ENCODE data around the gene TBXA2R. TPM values are rescaled to one million over a fixed set of nuclear protein-coding genes. Genes with fewer than 3 reads are reported as not detected.

Gene TBXA2R
- 4.9 TPM for total RNA-seq
- long read RNA-seq, transcript TBXA2R-201 (3 exons, 2,608 nt) = major isoform, 5 of 10 reads
- long read RNA-seq, partial matches to known transcripts = 2 of 10 reads
- long read RNA-seq, other reads (novel, unspliced or antisense) = 3 of 10 reads

DNA sequence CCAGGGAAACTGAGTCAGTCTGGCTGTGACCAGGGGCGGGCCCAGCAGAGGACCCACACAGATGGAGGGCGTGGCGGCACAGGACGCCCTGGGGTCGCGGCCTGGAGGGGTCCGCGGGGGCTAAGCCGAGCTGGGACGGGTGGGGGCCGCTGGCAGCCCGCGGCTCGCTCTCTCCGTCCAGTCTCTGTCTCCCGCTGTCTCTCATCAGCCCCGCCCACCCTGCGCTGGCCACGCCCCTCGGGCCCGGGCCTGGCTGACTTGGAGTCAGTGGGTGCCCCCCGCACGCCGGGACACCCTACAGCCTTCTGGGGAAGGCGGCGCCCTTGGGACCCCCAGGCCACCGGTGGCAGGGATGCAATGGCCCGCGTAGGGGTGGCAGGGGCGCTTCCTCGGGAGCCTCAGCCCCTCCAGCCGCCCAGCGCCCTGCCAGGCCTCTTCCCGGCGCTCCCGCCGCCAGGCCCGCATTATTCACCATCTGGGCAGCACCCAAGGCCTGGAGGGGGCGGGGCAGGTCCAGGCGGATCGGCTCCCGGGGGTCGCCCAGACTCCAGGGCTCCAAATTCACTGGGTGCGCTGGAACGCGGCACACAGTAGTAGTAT is at the start of gene TBXA2R:
TSS of gene TBXA2R (minus strand) at position 186 of the 600 bp plus-strand sequence. CDS start 6,241 bp downstream, outside the sequence.
- Histone ChIP-seq H3K27ac (peak within 1 kb of the TSS; percentile 79), H3K4me1 (peaks cover 43% of the 10 kb centered on the region), H3K36me3 (peaks cover 14% of the 10 kb centered on the region), H3K9me3 (no peaks in the 10 kb centered on the region), H3K27me3 (ENCODE audit: low read depth) (peaks cover 15% of the 10 kb centered on the region), H3K4me3 (peak within 1 kb of the TSS; percentile 59)
- peak; percentile 75 for DNase-seq
- TF ChIP-seq, protein P1, sequence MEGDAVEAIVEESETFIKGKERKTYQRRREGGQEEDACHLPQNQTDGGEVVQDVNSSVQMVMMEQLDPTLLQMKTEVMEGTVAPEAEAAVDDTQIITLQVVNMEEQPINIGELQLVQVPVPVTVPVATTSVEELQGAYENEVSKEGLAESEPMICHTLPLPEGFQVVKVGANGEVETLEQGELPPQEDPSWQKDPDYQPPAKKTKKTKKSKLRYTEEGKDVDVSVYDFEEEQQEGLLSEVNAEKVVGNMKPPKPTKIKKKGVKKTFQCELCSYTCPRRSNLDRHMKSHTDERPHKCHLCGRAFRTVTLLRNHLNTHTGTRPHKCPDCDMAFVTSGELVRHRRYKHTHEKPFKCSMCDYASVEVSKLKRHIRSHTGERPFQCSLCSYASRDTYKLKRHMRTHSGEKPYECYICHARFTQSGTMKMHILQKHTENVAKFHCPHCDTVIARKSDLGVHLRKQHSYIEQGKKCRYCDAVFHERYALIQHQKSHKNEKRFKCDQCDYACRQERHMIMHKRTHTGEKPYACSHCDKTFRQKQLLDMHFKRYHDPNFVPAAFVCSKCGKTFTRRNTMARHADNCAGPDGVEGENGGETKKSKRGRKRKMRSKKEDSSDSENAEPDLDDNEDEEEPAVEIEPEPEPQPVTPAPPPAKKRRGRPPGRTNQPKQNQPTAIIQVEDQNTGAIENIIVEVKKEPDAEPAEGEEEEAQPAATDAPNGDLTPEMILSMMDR (IDR thresholded peaks at IDR 0.05) = no peak
- peak; percentile 65 to 66 for ATAC-seq
- intact Hi-C loops (cut with DNase I) = no loop called here

DNA sequence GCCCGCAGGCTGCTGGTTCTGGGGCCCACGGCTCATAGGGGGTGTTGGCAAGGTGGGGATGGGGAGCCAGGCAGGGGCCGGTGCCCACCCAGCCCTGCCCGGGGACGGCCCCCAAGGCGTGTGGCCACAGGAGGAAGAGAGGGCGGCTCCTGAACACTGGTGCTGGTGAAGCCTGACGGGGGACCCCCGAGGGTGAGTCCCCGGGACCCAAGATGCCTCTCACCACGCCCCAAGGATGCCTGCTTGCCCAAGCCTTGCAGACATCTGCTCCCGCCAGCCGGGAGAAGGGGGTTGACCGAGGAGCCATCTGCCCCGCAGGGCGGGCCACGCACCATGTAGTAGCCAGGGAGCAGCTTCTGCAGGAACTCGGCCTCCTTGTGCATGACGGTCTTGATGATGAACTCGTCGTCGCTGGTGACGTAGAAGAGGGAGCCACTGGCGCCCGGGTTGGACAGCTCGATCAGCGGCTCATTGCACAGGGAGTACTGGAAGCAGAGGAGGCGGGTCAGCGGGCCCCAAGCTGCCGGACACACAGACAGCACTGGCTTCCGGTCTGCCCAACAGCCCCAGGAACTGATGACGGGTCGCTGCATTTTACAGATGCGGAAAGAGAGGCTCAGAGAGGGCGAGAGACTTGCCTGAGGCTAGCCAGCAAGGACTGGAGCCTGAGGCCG is 49.5 kb upstream of the TBXA2R start:
- no peak for ATAC-seq
- peaks cover 93% of the 10 kb centered on the region for H3K36me3 ChIP-seq

DNA sequence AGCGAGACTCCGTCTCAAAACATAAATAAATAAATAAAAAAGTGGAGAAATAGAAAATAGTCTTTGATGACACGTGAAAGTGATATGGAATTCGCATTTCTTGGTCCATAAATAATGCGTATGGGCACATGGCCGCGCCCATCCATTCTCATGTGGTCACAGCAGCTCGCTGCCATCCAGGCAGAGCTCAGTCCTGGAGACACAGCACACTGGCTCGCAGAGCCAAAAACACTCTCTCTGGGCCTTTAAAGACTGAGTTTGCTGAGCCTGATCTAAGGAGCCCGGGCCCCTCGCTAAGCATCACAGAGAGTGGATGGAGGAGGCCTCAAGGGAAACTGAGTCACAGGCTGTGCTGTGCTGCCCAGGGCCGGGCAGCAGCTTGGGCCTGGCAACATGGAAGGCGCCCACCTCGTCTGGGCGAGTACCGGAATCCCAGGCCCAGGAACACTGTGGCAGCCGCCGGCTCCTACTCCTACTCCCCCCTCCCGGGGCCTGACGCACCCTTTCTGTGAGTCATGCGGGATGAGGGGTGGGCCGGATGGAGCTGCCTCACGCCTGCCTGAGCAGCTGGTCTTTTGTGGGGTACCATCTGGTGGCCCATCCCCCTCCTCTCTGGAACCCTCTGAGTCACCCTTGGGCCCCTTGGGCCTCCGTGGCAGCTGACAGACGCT is 48.9 kb upstream of the TBXA2R start:
- Histone ChIP-seq H3K27ac (no peak overlapping the region), H3K36me3 (peaks cover 93% of the 10 kb centered on the region), H3K4me3 (no peak overlapping the region), H3K27me3 (ENCODE audit: low read depth) (no peaks in the 10 kb centered on the region), H3K4me1 (no peaks in the 10 kb centered on the region), H3K9me3 (no peaks in the 10 kb centered on the region)
- no peak for ATAC-seq
- DNase-seq = no peak
- intact Hi-C loops (cut with DNase I) = no loop called here
- TF ChIP-seq, protein P1 (IDR thresholded peaks at IDR 0.05) = no peak

More for the DNA sequence above, 49.5 kb upstream of the TBXA2R start:
- intact Hi-C loops (cut with DNase I) = no loop called here
- no peak for DNase-seq
- Histone ChIP-seq H3K4me3 (no peak overlapping the region), H3K9me3 (no peaks in the 10 kb centered on the region), H3K27me3 (ENCODE audit: low read depth) (no peaks in the 10 kb centered on the region), H3K27ac (no peak overlapping the region), H3K4me1 (no peaks in the 10 kb centered on the region)
- TF ChIP-seq, protein P1 (IDR thresholded peaks at IDR 0.05) = no peak

DNA sequence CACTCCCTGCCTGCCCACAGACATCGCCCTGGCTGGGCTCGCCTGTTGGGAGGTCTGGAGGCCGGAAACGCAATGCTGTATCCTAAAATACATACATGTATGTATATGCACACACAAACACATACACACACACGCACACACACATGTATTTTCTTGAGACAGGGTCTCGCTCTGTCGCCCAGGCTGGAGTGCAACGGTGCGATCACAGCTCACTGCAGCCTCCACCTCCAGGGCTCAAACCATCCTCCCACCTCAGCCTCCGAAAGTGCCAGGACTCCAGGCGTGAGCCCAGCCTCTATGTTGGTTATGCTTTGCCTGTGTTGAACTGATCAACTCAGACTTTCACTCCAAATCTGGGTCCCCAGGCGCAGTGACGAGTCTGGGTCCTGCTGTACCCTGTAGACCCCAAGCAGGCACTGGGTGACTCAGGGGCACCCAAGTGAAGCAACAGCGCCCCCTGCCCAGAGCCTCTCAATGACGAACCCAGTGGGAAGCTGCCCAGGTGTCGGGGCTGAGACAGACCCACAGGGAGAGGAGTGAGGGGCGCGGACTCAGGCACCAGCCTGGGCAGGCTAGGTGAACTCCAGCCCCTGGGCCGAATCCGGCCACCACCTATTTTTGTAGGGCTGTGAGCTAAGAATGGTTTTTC is 47.3 kb upstream of the TBXA2R start:
- TF ChIP-seq, protein P1 (IDR thresholded peaks at IDR 0.05) = no peak
- H3K4me3 ChIP-seq = no peak overlapping the region
- H3K9me3 ChIP-seq = no peaks in the 10 kb centered on the region
- intact Hi-C loops (cut with DNase I) = no loop called here
- ATAC-seq (no peak), DNase-seq (no peak)
- no peak overlapping the region for H3K27ac ChIP-seq
- no peaks in the 10 kb centered on the region for H3K27me3 ChIP-seq (ENCODE audit: low read depth)
- H3K36me3 ChIP-seq = peaks cover 86% of the 10 kb centered on the region
- no peaks in the 10 kb centered on the region for H3K4me1 ChIP-seq

DNA sequence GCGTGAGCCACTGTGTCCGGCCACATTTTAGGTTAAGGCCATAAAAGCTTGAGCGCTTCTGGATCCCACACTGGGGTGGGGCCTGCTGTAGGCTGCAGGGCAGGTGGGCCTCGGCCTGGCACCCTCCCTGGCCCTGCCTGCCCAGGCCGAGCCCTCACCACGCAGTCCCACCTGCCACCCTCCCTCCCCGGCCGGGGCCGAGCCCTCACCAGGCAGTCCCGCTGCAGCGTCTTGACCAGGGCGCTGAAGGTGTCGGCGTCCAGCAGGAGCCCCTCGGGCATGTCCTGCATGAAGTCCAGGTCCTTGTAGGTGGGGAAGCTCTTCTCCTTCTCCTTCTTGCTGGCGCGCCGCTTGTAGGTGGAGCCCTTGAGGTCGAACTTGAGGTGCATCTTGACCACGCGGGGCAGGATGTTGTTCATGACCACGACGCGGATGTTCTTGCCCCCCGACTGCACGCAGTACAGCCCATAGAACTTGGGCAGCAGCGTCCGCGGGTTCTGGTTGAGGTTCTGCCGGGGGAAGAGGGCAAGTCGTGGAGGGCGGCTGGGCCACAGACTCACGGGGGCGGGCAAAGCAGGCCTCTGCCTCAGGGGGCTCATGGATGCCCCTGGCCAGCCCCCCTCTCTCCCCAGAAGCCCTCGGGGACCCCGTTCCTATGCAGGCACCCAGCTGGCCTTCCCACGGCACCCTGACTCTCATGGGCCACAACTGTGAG is 46.6 kb upstream of the TBXA2R start:
- Histone ChIP-seq H3K27me3 (ENCODE audit: low read depth) (no peaks in the 10 kb centered on the region), H3K4me1 (no peaks in the 10 kb centered on the region), H3K4me3 (no peak overlapping the region), H3K36me3 (peaks cover 84% of the 10 kb centered on the region), H3K27ac (no peak overlapping the region), H3K9me3 (no peaks in the 10 kb centered on the region)
- no peak for ATAC-seq
- DNase-seq = no peak
- intact Hi-C loops (cut with DNase I) = no loop called here
- TF ChIP-seq, protein P1 (IDR thresholded peaks at IDR 0.05) = no peak

All from lower lobe of right lung (tissue), 2 donors.